K562 (cell line): ENCODE results near the gene ASB10. TPM values are rescaled to one million over a fixed set of nuclear protein-coding genes. Genes with fewer than 3 reads are reported as not detected.

Source experiments
- ATF7 ChIP-seq: fragments of 450-650 bp; IDR thresholded peaks from 2 replicates; pipeline ENCODE4 v1.7.1; 2014; ENCODE audit warnings: mild to moderate bottlenecking, moderate library complexity
- CBFA2T3 ChIP-seq: fragments of 450-650 bp; IDR thresholded peaks from 2 replicates; pipeline ENCODE4 v1.6.1; 2017
- CBX3 ChIP-seq, 2 experiments: IDR thresholded peaks; 1 replicate in 1 of 2; 2 replicates in 1 of 2; pipeline ENCODE4 v1.6.1; 2012; ENCODE audit warnings: inconsistent platforms in 2 of 2, low read length in 2 of 2, borderline replicate concordance in 1 of 2, control low read depth in 1 of 2
- CTBP1 ChIP-seq: fragments of 450-650 bp; IDR thresholded peaks from 2 replicates; pipeline ENCODE4 v1.6.1; 2016; ENCODE audit warnings: borderline replicate concordance
- DACH1 ChIP-seq: fragments of 450-650 bp; IDR thresholded peaks from 2 replicates; pipeline ENCODE4 v1.6.1; 2018; ENCODE audit not compliant: partially characterized antibody
- EP300 ChIP-seq: IDR thresholded peaks from 2 replicates; pipeline ENCODE4 v1.6.1; 2012; ENCODE audit warnings: low read length, improper control_type of control experiment
- ESRRA ChIP-seq: fragments of 450-650 bp; IDR thresholded peaks from 2 replicates; pipeline ENCODE4 v1.6.1; 2014; ENCODE audit warnings: low read depth, mild to moderate bottlenecking, moderate library complexity, borderline replicate concordance
- FOXJ3 ChIP-seq: sonication (generic); formaldehyde crosslinking; IDR thresholded peaks from 2 replicates; pipeline ENCODE4 v1.4.0; 2020; ENCODE audit warnings: mild to moderate bottlenecking, missing genetic modification reagents
- FOXP1 ChIP-seq: sonication (generic); formaldehyde crosslinking; IDR thresholded peaks from 2 replicates; pipeline ENCODE4 v1.8.0; 2022; ENCODE audit warnings: mild to moderate bottlenecking, missing genetic modification reagents
- HDAC3 ChIP-seq: fragments of 450-650 bp; IDR thresholded peaks from 2 replicates; pipeline ENCODE4 v1.6.1; 2018; ENCODE audit warnings: borderline replicate concordance, mild to moderate bottlenecking, moderate library complexity; ENCODE audit not compliant: partially characterized antibody
- JUN ChIP-seq, 2 experiments: sonication (generic) in 1 of 2; formaldehyde crosslinking in 1 of 2; IDR thresholded peaks; 2 replicates each; pipeline versions ENCODE4 v1.6.1 to v1.8.0; 2012 to 2022; ENCODE audit warnings: borderline replicate concordance in 2 of 2, mild to moderate bottlenecking in 2 of 2, improper control_type of control experiment in 1 of 2, low read depth in 1 of 2, low read length in 1 of 2, missing genetic modification reagents in 1 of 2
- KDM4B ChIP-seq, 2 experiments: fragments of 450-650 bp in 1 of 2; sonication (generic) in 1 of 2; IDR thresholded peaks; 2 replicates each; pipeline ENCODE4 v1.6.1; 2016 to 2017; ENCODE audit warnings: borderline replicate concordance in 2 of 2, antibody characterized with exemption in 1 of 2, low read depth in 1 of 2, mild to moderate bottlenecking in 1 of 2
- KLF13 ChIP-seq: fragments of 450-650 bp; IDR thresholded peaks from 2 replicates; pipeline ENCODE4 v1.6.1; 2016; ENCODE audit warnings: missing genetic modification characterization, low read depth, mild to moderate bottlenecking, missing compliant biosample characterization, moderate library complexity, borderline replicate concordance
- KLF16 ChIP-seq: IDR thresholded peaks from 2 replicates; pipeline ENCODE4 v1.6.1; 2016; ENCODE audit warnings: antibody characterized with exemption
- L3MBTL2 ChIP-seq: fragments of 450-650 bp; IDR thresholded peaks from 2 replicates; pipeline ENCODE4 v1.6.1; 2016; ENCODE audit warnings: mild to moderate bottlenecking, moderate library complexity
- MEF2D ChIP-seq: conservative IDR thresholded peaks from 2 replicates; pipeline ENCODE4 v1.6.1; 2016; ENCODE audit warnings: low read depth, missing genetic modification characterization, missing compliant biosample characterization
- PHB2 ChIP-seq: fragments of 450-650 bp; IDR thresholded peaks from 2 replicates; pipeline ENCODE4 v1.6.1; 2017; ENCODE audit warnings: low read depth
- RBM17 ChIP-seq: fragments of 200-400 bp; formaldehyde crosslinking; IDR thresholded peaks from 2 replicates; pipeline ENCODE4 v1.6.1; 2017; ENCODE audit warnings: low read depth, mild to moderate bottlenecking, low read length, borderline replicate concordance
- SMAD2 ChIP-seq: fragments of 150-350 bp; IDR thresholded peaks from 2 replicates; pipeline ENCODE4 v1.6.1; 2014; ENCODE audit warnings: low read depth, mild to moderate bottlenecking, low read length
- TAF7 ChIP-seq: fragments of 450-650 bp; IDR thresholded peaks from 2 replicates; pipeline ENCODE4 v1.6.1; 2016; ENCODE audit warnings: missing genetic modification characterization, missing compliant biosample characterization
- TBP ChIP-seq: optimal IDR thresholded peaks from 2 replicates; pipeline ENCODE3; 2011; ENCODE audit warnings: low read depth, low read length, improper control_type of control experiment
- TGIF2 ChIP-seq: sonication (generic); formaldehyde crosslinking; IDR thresholded peaks from 2 replicates; pipeline ENCODE4 v1.8.1; 2022; ENCODE audit warnings: mild to moderate bottlenecking, missing genetic modification reagents, moderate library complexity
- ZFP36 ChIP-seq: fragments of 150-350 bp; IDR thresholded peaks from 2 replicates; pipeline ENCODE4 v1.6.1; 2018; ENCODE audit warnings: low read length, low read depth; ENCODE audit not compliant: partially characterized antibody
- ZNF436 ChIP-seq: fragments of 250-450, 450-650 bp; sonication (Bioruptor Pico); formaldehyde crosslinking; IDR thresholded peaks from 2 replicates; pipeline ENCODE4 v1.7.0; 2020; ENCODE audit warnings: mild to moderate bottlenecking
- ZNF77 ChIP-seq: fragments of 250-450 bp; sonication (Bioruptor Pico); IDR thresholded peaks from 2 replicates; pipeline ENCODE4 v1.5.0; 2020
- polyA plus RNA-seq, 8 experiments: library from polyadenylated mRNA; depleted of rRNA in 4 of 8; stranded (reverse) in 5 of 8; unstranded in 3 of 8; fragments of >200 nt; fragmentation: Nextera tagmentation in 2 of 8; fragmentation: Illumina TruSeq in 1 of 8; extraction: Ambion mirVana in 2 of 8; extraction: Trizol in 1 of 8; gene quantifications; 2 replicates each; pipeline versions ENCODE4 v1.2.1 to v1.2.3, GENCODE V29; 2011 to 2014; ENCODE audit warnings: inconsistent platforms in 1 of 8, missing spikeins in 1 of 8
- total RNA-seq, 7 experiments: library from RNA; depleted of rRNA in 6 of 7; stranded (reverse); fragments of >200 nt in 6 of 7; fragmentation: Illumina TruSeq in 2 of 7; extraction: Trizol in 2 of 7; gene quantifications; 2 replicates each; pipeline versions ENCODE4 v1.2.1 to v1.2.3, GENCODE V29; 2011 to 2021; ENCODE audit warnings: low replicate concordance in 1 of 7
- TF ChIP-seq, protein P1 (sequence below): fragments of 250-450 bp; sonication (Bioruptor Pico); IDR thresholded peaks from 2 replicates; pipeline ENCODE4 v1.9.0; 2021; ENCODE audit warnings: mild to moderate bottlenecking, inconsistent platforms
- TF ChIP-seq, protein P2 (sequence below): sonication (generic); formaldehyde crosslinking; IDR thresholded peaks from 2 replicates; pipeline ENCODE4 v1.8.0; 2022; ENCODE audit warnings: mild to moderate bottlenecking, missing genetic modification reagents

ASB10 gene
- total and polyA plus RNA-seq, 9 of the 15 experiments (the other 6 are each of a cell fraction or from before 2014, with no cell fraction given), result not detected

DNA sequence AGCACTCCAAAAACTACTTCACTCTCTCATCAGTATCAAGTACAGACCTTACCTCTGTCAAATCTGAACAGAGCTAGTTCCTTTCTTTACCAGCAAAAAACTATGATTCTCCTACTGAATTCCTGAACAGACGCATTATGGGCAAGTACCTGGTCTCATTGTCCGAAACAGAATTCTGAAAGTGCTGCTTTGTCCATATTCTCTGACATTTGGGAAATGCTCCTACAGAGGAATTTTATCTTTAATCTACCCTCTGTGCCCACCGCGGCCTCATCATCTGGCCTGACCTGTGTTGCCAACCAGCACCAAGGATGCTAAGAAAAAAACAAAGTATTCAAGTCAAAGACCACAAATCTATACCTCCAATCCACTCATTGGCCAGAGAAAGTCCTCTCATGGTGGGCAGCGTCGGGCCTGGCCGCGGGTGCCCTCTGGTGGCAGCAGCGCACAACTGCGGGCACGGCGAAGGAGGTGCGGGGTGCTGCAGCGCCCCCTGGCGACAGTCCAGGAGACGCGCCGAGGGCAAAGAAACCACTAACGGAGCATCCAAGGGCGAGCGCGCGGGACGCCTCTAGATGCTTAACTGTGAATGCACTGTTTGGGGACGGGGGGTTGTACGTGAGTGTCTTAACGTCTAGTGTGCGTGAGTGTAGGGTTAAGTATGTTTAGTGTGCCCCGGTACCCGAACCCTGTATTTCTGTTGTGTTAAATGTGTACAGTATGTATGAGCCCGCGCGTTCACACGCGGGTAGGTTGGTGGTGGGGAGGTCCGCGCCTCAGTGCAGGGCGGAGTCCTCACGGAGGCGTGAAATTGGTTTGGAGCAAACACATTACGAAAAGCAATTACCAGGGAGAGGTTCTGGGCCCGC, 14.5 kb downstream of the ASB10 start (continued):
- TF ChIP-seq ZNF436 (no peak), TGIF2 (CRISPR knock-in tag) (no peak), DACH1 (peak; percentile 16), RBM17 (no peak), PHB2 (no peak), ZFP36 (peak; percentile 50), KDM4B (IDR thresholded peaks at IDR 0.05; ENCODE audit: borderline replicate concordance in 2 of 2, low read depth in 1 of 2) (0 out of 4 replicates have a peak, but pooled peaks of 1 of the 2 experiments have one; percentile 62), ZNF77 (CRISPR knock-in tag) (no peak), HDAC3 (no peak), TBP (peak; percentile 83), KLF13 (tag) (peak; percentile 65; the same call in 1 of the 2 replicates), FOXP1 (CRISPR knock-in tag) (peak; percentile 79), JUN (IDR thresholded peaks at IDR 0.05; ENCODE audit: borderline replicate concordance, low read depth, low read length) (peak; percentile 73; the same call in 1 of the 2 replicates), JUN (CRISPR knock-in tag; IDR thresholded peaks at IDR 0.05; ENCODE audit: borderline replicate concordance) (no peak), KLF16 (peak; percentile 90), SMAD2 (0 out of 2 replicates have a peak, but pooled peaks have one; percentile 85), L3MBTL2 (peak; percentile 44), TAF7 (tag) (no peak), CTBP1 (peak; percentile 94; the same call in 1 of the 2 replicates), ATF7 (peak; percentile 68), ESRRA (peak; percentile 89; the same call in 1 of the 2 replicates), EP300 (peak; percentile 23; the same call in 1 of the 2 replicates), CBFA2T3 (no peak), FOXJ3 (CRISPR knock-in tag) (no peak), CBX3 (IDR thresholded peaks at IDR 0.05; ENCODE audit: borderline replicate concordance in 1 of 2, low read length in 2 of 2) (peak in 1 of 2 experiments; percentile 81; a peak in 1 of 3 replicates), MEF2D (tag) (no peak)
- TF ChIP-seq, protein P1, sequence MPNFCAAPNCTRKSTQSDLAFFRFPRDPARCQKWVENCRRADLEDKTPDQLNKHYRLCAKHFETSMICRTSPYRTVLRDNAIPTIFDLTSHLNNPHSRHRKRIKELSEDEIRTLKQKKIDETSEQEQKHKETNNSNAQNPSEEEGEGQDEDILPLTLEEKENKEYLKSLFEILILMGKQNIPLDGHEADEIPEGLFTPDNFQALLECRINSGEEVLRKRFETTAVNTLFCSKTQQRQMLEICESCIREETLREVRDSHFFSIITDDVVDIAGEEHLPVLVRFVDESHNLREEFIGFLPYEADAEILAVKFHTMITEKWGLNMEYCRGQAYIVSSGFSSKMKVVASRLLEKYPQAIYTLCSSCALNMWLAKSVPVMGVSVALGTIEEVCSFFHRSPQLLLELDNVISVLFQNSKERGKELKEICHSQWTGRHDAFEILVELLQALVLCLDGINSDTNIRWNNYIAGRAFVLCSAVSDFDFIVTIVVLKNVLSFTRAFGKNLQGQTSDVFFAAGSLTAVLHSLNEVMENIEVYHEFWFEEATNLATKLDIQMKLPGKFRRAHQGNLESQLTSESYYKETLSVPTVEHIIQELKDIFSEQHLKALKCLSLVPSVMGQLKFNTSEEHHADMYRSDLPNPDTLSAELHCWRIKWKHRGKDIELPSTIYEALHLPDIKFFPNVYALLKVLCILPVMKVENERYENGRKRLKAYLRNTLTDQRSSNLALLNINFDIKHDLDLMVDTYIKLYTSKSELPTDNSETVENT (CRISPR knock-in tag), result 0 out of 2 replicates have a peak, but pooled peaks have one; percentile 20
- TF ChIP-seq, protein P2, sequence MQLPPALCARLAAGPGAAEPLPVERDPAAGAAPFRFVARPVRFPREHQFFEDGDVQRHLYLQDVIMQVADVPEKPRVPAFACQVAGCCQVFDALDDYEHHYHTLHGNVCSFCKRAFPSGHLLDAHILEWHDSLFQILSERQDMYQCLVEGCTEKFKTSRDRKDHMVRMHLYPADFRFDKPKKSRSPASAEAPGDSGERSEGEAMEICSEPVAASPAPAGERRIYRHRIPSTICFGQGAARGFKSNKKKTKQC, result peak; percentile 88
